HuH-7.5 (cell line): Measurements from ENCODE around the gene CBX7.

ENCODE experiments used
- DNase-seq: peaks from one replicate; pipeline ENCODE4 v3.0.0; 2011; ENCODE audit warnings: low spot score

Gene CBX7

DNA sequence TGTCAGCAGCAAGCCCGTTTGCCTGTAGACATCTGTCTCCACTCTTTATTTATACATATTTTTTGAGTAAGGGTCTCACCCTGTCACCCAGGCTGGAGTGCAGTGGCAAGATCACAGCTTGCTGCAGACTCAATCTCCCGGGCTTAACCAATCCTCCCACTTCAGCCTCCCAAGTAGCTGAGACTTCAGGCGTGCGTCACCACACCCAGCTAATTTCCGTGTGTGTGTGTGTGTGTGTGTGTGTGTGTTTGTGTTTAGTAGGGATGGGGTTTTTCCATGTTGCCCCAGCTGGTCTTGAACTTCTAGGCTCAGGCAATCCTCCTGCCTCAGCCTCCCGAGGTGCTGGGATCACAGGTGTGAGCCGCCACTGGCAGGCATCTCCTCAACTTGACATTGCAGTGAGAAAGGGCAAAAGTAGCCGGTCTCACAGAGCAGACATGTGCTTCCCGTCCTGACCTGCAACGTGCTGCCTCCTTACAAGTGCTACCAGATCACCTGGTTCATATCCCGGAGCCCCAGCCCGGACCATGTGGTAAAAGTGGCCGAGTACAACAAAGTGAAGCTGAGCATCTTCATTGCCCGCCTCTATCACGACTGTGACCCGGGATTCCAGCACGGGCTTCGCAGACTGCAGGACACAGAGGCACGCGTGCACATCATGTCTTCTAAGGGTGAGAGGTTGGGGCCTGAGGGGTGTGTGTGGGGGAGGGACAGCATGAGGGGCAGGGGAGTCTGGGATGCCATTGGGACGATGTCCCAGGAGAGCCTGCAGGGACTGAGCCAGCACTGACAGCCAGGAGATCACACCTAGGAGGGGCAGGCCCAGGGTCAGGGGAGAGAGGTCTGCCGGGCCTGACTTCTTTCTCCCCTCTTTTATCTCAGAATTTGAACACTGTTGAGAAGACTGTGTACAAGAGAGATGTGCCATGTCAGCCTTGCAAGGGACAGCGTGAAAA, 61.1 kb downstream of the CBX7 start:
- no peak for DNase-seq

DNA sequence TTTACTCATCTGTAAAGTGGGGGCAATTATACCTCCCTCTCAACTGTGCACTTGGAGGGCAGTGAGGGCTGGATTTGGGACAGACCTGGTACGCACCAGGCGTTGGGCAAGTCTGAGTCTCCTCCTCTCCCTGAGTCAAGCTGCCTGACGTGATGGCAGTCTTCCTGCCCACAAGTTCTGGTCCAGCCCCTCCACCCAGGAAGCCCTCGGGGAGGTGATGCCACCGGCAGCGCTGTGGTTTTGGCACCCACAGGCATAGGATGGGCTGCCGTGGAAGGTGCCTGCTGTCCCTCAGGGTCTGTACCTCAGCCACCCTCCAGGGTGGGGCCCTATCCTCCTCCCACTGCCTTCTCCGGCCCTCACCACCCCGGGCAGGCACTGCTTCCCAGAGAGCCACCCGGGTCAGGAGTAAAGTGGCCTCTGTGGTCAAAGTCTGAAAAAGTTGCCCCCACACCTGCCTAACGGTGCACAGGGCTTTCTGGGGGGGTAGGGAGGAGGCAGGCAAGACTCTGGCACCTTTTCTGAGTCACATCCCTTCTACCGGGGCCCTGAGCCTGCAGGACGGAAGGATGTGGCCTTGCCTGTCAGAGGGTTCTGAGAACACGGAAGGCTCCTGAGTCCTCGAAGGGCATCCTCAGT, 61.9 kb downstream of the CBX7 start:
- DNase-seq = no peak

DNA sequence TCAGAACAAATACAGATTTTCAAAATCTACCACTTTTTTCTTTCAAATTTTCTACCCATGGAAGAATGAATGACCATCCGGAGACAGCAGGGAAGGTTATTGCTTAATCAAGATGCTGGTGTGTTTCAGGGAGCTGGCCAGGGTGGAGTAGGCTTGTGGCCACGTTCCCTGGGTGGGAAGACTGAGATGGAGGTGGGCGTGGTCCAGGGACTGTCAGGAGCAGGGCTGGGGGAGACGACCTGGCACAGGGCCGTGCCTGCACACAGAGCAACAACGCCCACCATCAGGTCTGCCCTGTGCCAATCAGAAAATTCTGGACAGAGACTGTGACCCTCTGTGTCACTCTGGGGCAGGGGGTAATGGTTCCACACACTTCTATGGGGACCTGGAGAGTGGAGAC, 62.6 kb downstream of the CBX7 start:
- DNase-seq = no peak

DNA sequence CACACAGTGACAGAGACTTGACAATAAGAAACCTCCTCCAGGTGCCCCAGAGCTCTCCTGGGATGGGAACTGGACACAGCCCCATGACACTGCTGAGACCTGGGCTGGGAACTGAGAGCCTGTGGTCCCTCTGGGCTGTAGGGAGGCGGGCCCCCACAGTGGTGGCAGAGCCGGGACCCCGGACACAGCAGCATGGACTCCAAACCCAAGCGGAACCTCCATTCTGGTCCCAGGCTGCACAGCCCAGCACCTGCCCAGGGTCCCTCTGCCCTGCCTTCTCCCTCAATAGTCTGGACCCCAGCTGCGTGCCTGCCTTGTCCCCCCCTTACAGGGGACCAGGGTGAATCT, 63.8 kb downstream of the CBX7 start:
- DNase-seq = no peak

DNA sequence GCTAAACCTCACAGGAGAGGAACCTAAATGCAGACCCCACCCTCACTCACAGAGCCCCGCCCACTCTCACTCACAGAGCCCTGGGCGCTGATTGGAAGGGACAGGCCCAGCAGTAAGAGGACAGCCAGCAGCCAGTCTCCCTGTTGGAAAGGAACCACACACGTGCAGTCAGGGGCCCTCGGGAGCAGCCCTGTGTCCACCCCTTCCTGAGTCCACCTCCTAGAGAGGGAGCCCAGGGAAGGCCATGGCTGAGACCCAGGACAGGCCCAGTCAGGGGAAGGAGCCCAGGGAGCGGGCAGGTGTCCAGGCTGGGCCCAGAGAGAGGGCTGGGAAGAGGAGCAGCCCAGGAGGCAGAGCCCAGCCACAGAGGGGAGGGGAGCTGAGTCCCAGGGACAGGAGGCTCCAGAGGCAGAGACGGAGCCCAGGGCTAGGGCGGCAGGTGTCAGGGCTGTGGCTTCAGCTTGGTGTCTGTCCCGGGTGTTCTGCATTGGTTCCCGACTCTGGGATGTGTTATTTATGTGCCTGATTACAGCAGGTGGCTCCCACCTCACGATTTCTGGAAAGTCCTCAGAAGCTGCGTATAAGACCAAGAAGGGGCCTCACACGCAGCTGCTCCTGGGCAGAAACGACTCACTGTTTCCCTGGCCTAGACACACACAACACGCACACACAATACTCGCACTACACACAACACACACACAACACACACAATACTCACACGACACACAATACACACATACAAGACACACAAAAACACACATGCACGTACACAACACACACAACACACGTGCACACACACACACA, 64.4 kb downstream of the CBX7 start:
- DNase-seq = no peak

DNA sequence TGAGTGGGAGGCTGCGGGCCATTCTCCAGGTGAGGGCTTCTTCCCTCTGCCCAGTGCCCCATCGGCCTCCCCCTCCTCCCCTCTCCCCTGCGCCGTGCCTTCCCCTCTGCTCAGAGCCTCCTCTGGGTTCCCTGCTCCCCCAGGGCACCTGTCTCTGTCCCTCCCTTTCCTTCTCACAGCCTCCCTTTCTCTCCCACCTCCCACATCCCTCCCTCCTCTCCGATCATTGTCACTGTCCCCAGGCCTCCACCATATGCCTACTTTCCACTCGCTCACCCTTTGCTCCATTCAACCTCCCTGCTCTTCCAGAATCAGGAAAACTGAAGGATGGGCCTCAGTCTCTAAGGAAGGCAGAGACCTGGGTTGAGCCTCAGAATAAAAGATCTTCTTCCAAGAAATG, 65.4 kb downstream of the CBX7 start:
- DNase-seq = no peak

DNA sequence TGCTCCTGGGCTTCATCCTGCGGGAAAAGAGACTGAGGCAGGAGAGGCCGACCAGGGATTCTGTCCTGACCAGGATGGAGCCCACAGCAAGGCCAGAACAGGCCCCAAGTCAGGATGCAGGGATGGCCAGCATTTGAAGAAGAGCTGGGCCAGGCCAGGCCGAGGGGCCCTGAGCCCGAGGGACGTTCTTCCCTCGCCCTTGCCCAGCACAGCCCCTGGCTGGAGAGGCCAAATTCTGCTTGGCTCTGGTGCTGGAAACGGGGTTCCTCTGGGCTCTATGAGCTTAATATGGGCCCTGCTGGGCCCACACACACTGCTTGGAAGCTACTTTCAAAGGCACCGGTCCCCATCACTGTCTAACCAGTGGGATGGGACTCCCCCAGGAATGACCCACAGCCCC, 67.8 kb downstream of the CBX7 start:
- DNase-seq = no peak

DNA sequence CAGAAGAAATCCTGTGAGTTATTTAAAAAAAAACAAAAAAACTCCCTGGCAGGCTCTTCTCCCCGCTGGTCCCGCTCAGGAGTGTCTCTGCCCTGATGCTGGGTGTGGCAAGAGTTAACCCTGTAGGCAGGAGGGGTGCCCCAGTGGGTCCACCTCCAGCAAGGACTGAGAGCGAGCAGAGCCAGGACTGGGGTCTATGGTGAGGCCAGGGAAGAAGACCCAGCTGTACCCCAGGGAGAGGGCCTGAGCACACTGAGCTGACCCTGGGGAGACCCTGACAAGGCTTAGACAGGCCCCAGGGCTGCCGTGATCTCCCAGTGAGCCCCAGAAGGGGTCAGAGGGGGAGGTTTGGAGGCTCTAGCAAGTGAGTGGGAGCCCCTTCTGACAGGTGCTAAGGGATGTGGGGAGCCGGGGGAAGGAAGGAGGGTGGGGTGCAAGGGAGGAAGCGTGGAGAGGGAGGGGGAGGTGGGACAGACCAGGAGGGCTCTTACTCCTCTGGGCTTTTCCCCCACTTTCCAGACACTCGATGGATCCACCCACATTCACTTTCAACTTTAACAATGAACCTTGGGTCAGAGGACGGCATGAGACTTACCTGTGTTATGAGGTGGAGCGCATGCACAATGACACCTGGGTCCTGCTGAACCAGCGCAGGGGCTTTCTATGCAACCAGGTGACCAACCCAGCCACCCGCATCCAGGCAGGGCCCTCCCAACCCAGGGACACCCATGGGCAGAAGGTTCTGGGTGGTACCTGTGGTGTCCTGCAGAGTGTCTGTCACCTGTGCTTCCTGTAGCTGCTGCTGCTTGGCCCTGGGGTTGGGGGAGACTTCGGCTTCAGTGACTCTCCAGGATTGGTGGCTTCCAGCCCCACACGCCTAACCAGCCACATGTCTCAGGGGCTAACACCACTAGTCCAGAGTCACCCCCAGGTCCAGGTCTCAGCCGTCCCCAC, 69.0 kb downstream of the CBX7 start:
- DNase-seq = no peak

DNA sequence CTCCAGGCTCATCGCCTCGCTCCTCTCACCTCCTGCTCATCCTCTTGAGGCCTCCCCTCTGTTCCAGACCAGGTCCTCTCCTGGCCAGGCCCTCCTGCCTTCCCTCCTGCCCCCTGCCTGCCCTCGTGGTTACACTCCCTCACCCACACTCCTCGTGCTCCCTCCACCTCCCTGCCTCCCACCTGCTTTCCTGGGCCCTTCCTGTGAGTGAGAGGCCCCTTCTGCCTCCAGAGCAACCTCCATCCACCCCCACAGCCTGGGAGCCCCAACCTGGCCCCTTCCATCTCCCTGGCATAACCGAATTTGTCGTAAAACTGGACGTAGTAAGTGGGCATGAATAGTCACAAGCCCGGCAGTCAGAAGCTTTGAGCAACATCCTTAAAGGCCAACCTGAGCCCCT, 70.9 kb downstream of the CBX7 start:
- DNase-seq = no peak

DNA sequence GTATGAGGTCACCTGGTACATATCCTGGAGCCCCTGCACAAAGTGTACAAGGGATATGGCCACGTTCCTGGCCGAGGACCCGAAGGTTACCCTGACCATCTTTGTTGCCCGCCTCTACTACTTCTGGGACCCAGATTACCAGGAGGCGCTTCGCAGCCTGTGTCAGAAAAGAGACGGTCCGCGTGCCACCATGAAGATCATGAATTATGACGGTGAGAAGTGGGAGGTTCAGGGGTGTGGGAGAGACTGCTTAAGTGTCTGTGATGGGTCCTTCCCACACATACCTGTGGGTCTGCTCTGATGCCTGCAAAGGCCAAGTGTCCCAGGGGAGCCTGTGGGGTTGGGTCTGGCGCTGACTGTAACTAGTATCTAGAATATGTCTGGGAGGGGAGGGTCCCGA, 71.5 kb downstream of the CBX7 start:
- no peak for DNase-seq
